K562 (cell line): ENCODE data around the gene ARHGAP9.

Experiments used
- NCOR1 ChIP-seq: fragments of 450-650 bp; IDR thresholded peaks from 2 replicates; pipeline ENCODE4 v1.6.1; 2016; ENCODE audit warnings: mild to moderate bottlenecking, moderate library complexity
- NFIC ChIP-seq: fragments of 450-650 bp; IDR thresholded peaks from 2 replicates; pipeline ENCODE4 v1.6.1; 2017; ENCODE audit warnings: mild to moderate bottlenecking, inconsistent platforms
- SETDB1 ChIP-seq: IDR thresholded peaks from one replicate; pipeline ENCODE4 v1.6.1; 2012; ENCODE audit warnings: low read length, control low read depth, inconsistent platforms
- TAF1 ChIP-seq: IDR thresholded peaks from 2 replicates; pipeline ENCODE4 v1.6.1; 2011; ENCODE audit warnings: mild to moderate bottlenecking, low read length, moderate library complexity; ENCODE audit not compliant: insufficient read depth, control insufficient read depth, severe bottlenecking; ENCODE audit errors: extremely low read depth
- ZNF780A ChIP-seq: fragments of 250-450 bp; sonication (Bioruptor Pico); IDR thresholded peaks from 2 replicates; pipeline ENCODE4 v1.5.0; 2021; ENCODE audit warnings: mild to moderate bottlenecking

- no peak for TF ChIP-seq NCOR1
- TF ChIP-seq TAF1, result no peak
- TF ChIP-seq NFIC, result no peak
- TF ChIP-seq SETDB1, result no peak
- TF ChIP-seq ZNF780A (CRISPR knock-in tag), result no peak
These were observed 4.2 kb downstream of the ARHGAP9 start for GRCh38 chr12:57475271-57476161.
